OCI-LY3 (cell line): ENCODE measurements around the gene SEBOX.

Experiments used
- CTCF ChIP-seq: fragments of 200-600, 300-600 bp; sonication (generic); IDR thresholded peaks from 2 replicates; pipeline ENCODE4 v1.5.1; 2014; ENCODE audit warnings: antibody characterized with exemption, low read length, low read depth
- EZH2phosphoT487 ChIP-seq: fragments of 200-600 bp; shearing (Covaris generic); IDR thresholded peaks from 2 replicates; pipeline ENCODE4 v1.6.1; 2018; ENCODE audit warnings: antibody characterized with exemption, mixed run types, low read depth

GRCh38 chr17:28369684-28370034 lies 4.7 kb upstream of the SEBOX start:
- TF ChIP-seq CTCF (no peak), EZH2phosphoT487 (no peak)
